Skin of body (tissue), 2 donors: ENCODE measurements around the gene MAGI3. TPM values are rescaled to one million over a fixed set of nuclear protein-coding genes. Genes with fewer than 3 reads are reported as not detected.

Experiments used
- DNase-seq: peaks from one replicate; lab custom pipeline; 2025; lab: John Stamatoyannopoulos, UW
- total RNA-seq: library from RNA; depleted of rRNA; stranded (reverse); fragments of >200 nt; gene quantifications from one replicate; pipeline ENCODE4 v1.2.3, GENCODE V29; 2014

The MAGI3 gene
- total RNA-seq, 1 donor from 2014 or later, result 14.4 TPM

DNA sequence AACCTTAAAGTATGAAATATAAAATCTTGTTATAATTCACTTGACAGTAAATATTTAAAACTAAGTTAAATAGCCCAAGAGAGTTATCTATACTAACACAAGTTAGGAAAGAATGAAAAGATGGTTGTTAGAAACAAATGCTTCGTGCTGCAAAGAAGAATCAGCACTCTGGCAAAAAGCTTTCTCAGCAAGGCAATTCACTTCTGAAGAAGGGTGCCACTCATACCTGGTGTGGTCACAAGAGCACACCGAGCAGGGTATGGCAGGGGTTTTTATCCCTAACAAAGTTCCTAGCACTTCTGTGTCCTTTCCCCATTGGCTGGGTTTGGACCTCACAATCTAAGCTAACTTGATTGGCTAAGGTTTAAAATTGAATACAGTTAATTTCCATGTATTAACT is 121.0 kb downstream of the MAGI3 start:
- no peak for DNase-seq

GRCh38 chr1:113515498-113515897 is 125.2 kb downstream of the MAGI3 start:
- no peak for DNase-seq

- no peak for DNase-seq
Observed at GRCh38 chr1:113517346-113517745, 127.0 kb downstream of the MAGI3 start.

DNA sequence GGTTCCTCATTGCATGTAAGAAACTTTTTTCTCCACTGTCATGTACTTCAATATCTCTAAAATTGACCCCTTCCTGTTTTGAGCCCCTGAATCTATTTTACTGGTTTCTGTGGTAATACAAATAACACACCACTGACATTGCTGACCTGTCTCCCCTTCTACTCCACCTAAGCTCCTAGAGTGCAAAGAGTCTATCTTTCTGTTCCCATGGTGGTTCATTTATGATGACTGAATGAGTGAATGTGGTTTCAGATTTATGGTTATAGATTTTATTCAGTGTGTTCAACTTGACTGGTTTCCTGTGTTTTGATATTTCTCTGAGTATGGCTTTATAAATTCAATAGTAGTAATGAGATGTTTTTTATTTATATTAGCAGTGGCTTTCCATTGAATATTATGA is 127.7 kb downstream of the MAGI3 start:
- no peak for DNase-seq

- DNase-seq, result no peak
Observed at GRCh38 chr1:113519556-113519955, 129.2 kb downstream of the MAGI3 start.

DNA sequence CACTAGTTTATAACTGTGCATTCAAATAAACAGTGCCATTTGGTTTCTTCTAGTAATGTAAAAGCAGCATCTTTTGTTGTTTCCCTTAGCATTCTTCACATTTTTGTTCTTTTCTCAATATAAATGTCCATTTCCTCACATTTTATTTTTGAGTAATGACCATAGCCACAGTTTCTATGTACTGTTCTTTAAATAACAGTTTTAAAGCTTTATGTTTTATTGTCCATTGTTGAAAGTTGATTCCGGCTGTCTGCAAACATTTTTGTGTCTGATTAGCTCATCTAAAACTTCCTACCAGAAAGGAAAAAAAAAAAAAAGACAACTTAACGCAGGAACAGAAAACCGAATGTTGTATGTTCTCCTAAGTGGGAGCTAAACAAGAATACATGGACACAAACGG is 139.7 kb downstream of the MAGI3 start:
- DNase-seq, result no peak

GRCh38 chr1:113531321-113531720 is 141.0 kb downstream of the MAGI3 start:
- DNase-seq, result no peak

GRCh38 chr1:113533061-113533460 is 142.7 kb downstream of the MAGI3 start:
- DNase-seq, result no peak

GRCh38 chr1:113534130-113534817 is 144.0 kb downstream of the MAGI3 start:
- no peak for DNase-seq

DNA sequence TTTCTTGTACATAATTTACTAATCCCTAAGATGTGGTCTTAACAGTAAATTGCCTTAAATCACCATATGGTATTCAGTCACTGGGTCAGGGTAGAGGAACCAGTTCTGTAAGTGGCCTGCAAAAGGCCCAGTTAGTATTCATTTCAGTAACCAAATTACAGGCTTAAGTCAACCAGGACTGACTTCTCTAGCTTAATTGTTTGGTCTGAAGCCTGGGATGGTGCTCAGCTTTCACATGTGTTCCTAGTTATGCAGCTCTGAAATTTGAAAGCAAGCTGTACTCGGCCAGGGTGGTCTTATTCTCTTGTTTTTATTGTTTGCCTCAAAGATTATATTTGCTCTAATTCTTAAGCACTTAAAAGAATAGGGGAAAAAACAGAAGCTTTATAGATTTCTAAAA is 144.6 kb downstream of the MAGI3 start:
- peak; percentile 66 for DNase-seq

DNA sequence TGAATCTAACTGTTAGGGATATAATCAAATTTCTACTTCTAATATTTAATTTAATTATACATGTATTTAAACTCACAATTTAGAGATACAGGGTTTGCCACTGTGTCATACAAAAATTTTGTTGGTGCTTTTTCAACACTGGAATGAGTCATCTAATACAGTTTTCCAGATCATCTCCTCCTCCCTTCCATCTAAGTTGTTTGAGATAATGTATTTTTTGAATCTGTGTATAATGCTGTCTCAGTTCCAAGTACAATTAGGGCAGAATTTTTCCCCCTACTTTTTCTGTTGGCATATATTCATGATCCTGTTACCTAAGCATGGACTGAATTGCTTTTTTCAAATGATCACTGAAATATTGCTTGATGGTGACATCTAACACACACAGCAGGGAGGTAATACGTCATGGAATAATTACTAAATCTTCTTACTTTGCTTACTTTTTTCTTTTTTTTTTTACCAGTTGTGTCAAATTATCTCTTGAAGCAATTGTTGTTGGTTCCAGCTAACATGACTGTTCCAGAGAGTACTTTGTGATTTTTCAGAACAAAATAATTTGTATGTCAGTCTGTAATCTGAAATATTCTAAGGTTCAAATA is 146.0 kb downstream of the MAGI3 start:
- no peak for DNase-seq

DNA sequence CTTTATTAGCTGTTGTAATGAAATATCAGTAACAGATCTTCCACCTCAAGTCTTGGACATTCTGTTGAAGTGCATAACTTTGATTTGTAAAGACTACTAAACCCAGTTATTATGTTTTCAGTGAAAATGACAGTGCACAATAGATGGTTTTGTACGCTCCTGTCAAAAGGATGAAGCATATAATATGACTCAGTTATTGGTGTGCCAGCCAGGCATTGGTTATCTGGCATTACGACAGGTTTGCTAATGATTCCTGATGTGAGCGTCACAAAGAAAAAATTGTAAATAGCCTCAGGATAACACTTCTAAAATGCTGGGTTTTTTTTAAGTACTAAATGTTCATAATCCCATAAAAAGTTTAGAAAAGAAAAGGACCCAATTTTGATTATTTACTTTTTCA is 147.9 kb downstream of the MAGI3 start:
- no peak for DNase-seq

- DNase-seq, result no peak
Observed at GRCh38 chr1:113540335-113540734, 150.0 kb downstream of the MAGI3 start.

GRCh38 chr1:113541106-113541505 is 150.8 kb downstream of the MAGI3 start:
- DNase-seq, result no peak

- DNase-seq, result no peak
Observed at GRCh38 chr1:113542221-113542701, 151.9 kb downstream of the MAGI3 start.

DNA sequence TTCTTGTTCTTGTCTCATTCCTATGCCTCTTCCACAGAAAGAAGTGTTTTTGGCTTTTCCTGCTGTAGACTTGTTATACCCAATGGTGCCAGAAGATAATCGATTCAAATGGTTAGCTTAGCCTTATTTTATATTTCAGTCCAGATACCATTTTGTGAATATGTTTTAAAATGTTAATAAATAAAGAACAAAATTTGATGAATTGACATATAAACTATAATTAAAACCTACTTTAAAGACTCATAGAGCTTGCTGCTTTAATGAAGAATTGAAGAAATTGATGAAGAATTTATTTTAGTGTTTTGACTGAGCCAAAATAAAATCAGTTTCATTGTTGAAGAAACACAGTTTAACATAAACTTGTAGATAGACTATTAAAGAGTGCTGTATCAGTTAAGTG is 152.8 kb downstream of the MAGI3 start:
- DNase-seq, result no peak

DNA sequence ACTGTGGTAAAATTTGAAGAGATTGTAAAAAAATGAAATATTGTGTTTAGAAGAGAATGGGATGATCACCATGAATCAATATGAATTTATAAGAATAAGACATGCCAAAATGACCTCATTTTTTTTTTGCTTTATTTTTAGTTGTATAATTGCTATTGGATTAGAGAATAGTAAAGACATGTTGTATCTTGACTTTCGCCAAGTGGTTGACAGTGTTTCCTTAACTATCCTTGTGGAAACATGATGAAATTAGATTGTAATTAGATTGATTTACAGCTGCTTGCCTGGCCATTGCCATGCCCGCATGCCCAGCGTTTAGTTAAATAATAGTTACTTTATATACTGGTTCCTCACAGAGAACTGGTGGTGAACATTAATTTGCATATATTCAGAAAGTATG is 154.9 kb downstream of the MAGI3 start:
- DNase-seq, result peak; percentile 26

DNA sequence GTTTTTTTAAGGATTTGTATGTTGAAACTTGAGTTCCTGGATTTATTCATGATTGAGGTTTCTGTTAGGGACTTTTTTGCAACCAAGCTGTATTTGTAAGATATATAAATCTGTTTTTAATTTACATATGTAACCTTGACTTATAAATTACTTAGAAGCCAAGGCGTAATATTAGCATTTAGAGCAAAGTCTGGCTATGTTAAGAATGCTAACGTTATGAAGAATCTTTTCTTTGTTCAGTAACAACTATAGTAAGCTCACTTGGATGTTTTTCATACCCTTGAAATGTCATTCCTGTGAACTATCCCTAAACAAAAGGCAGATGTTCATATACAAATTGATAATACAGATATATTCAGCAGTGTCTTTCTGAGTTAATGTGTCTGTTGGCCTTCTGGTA is 155.3 kb downstream of the MAGI3 start:
- DNase-seq, result no peak

DNA sequence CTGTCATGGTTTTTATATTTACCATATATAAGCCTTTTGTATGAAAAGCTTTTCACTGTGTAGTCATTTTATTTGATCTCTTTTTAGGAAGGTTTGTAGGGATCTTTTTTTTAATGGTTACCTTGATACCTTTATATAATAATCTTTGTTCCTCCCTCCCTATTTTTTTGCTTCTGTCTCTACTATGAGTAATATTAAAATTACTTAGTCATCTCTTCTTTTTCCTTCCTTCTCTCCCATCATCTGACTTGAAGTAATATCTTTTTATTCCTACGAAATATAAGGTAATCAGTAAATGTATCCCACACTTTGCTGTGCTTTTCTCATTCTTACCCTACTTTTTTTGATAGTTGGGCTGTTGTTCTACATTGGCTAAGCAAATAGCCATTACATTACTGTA is 161.4 kb downstream of the MAGI3 start:
- DNase-seq, result no peak

DNA sequence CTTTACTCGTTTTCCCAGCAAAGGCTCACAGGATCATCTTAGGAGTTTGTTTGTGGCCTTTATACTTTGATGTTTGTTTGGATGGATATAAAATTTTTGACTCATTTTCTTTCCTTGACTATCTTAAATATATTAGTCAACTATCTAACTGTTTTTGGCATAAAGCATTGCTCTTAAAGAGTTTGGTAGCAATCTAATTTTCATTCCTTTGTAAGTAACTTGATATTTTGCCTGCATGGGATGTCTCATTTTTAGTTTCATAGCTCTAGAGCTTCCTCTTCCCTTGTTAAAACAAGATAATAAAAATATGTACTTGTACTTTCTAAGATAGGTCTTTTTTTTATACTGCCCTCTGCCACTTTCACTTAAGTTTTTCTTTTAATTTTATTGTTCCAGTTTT is 161.9 kb downstream of the MAGI3 start:
- DNase-seq, result no peak

DNA sequence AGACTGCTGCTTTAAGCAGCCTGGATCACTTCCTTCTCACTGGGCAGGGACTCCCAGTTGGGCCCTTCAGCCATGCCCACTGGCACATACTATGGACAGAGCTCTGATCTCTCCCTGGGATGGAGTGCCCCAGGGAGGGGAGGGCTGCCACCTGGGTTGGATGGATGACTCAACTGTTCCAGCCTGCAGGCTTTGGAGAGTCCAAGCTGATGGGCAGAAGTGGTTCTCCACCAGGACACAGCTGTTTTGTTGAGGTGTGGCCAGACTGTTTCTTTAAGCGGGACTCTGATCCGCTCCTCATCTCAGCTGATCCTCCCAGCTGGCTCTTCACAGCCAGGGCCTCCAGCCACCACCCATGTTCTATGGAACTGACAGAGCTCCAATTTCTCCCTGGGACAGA is 166.9 kb downstream of the MAGI3 start:
- no peak for DNase-seq

- no peak for DNase-seq
Observed at GRCh38 chr1:113565621-113566020, 175.3 kb downstream of the MAGI3 start.

GRCh38 chr1:113567427-113567826 is 177.1 kb downstream of the MAGI3 start:
- DNase-seq, result no peak
